Endothelial cell of umbilical vein (primary cell): Measurements from ENCODE around the gene EMP2. TPM values are rescaled to one million over a fixed set of nuclear protein-coding genes. Genes with fewer than 3 reads are reported as not detected.

ENCODE experiments used
- BruUV-seq: library from RNA; stranded (reverse); fragments of 400-500 nt; replicated peaks from 2 replicates; lab custom pipeline; 2021; lab: Mats Ljungman, UMichigan
- CTCF ChIA-PET: fragments of 300-600, 350-600 bp; sonication (Branson Sonifier 250); formaldehyde crosslinking; loops from one replicate; lab custom pipeline; 2021; ENCODE audit warnings: antibody characterized with exemption, inconsistent platforms; lab: Charles Lee
- POLR2A ChIA-PET: fragments of 300-600, 350-600 bp; sonication (Branson Sonifier 250); formaldehyde crosslinking; loops from one replicate; lab custom pipeline; 2021; ENCODE audit warnings: antibody characterized with exemption, inconsistent platforms; lab: Charles Lee
- DNase-seq: peaks from one replicate; pipeline ENCODE4 v3.0.0-alpha.2; 2011; ENCODE audit warnings: low read depth, low spot score
- FAIRE-seq: peaks from 2 replicates; lab custom pipeline; 2011; peaks lifted over from hg19 to GRCh38; lab: Jason Lieb, UNC
- H2AFZ ChIP-seq: 2 replicates; pipeline ENCODE4 v1.6.0; 2012; ENCODE audit warnings: low read depth, low read length, control low read depth, inconsistent platforms
- H3K27ac ChIP-seq: 2 replicates; pipeline ENCODE4 v1.5.1; 2011; ENCODE audit warnings: low read depth, mild to moderate bottlenecking, control low read depth, low read length, moderate library complexity; ENCODE audit not compliant: insufficient read depth
- H3K27me3 ChIP-seq, 2 experiments: 2 replicates each; pipeline versions ENCODE4 v1.6.0 to v1.6.1; 2011; ENCODE audit warnings: low read length in 2 of 2, mixed read lengths in 1 of 2; ENCODE audit not compliant: control insufficient read depth in 2 of 2, insufficient read depth in 2 of 2
- H3K36me3 ChIP-seq, 2 experiments: 2 replicates in 1 of 2; 3 replicates in 1 of 2; pipeline ENCODE4 v1.5.1; 2011; ENCODE audit warnings: low read length in 2 of 2, mild to moderate bottlenecking in 1 of 2, moderate library complexity in 1 of 2; ENCODE audit not compliant: control insufficient read depth in 2 of 2, insufficient read depth in 2 of 2; ENCODE audit errors: extremely low read depth in 1 of 2
- H3K4me1 ChIP-seq: 3 replicates; pipeline ENCODE4 v1.5.1; 2011; ENCODE audit warnings: mild to moderate bottlenecking, low read length; ENCODE audit not compliant: control insufficient read depth, insufficient read depth; ENCODE audit errors: extremely low read depth
- H3K4me2 ChIP-seq: 2 replicates; pipeline ENCODE4 v1.6.1; 2011; ENCODE audit warnings: low read length, control low read depth, mixed read lengths; ENCODE audit not compliant: insufficient read depth
- H3K4me3 ChIP-seq, 3 experiments: fragments of 200-600 bp in 1 of 3; sonication (generic), shearing (Covaris generic) in 1 of 3; replicated peaks in 1 of 3; 2 replicates each; pipeline ENCODE4 v1.5.1; 2011 to 2016; ENCODE audit warnings: control low read depth in 3 of 3, low read length in 3 of 3, mild to moderate bottlenecking in 2 of 3, inconsistent platforms in 1 of 3, low read depth in 1 of 3, moderate library complexity in 1 of 3; ENCODE audit not compliant: insufficient read depth in 1 of 3
- H3K79me2 ChIP-seq: 2 replicates; pipeline ENCODE4 v1.6.0; 2012; ENCODE audit warnings: low read length, inconsistent platforms; ENCODE audit not compliant: control insufficient read depth, insufficient read depth
- H3K9ac ChIP-seq: replicated peaks from 2 replicates; pipeline ENCODE3; 2011; ENCODE audit warnings: low read length, control low read depth; ENCODE audit not compliant: insufficient read depth; ENCODE audit errors: extremely low read depth
- H3K9me1 ChIP-seq: replicated peaks from 3 replicates; pipeline ENCODE4 v1.6.0; 2011; ENCODE audit warnings: mild to moderate bottlenecking, low read length; ENCODE audit not compliant: control insufficient read depth, insufficient read depth; ENCODE audit errors: extremely low read depth
- H3K9me3 ChIP-seq: replicated peaks from 2 replicates; pipeline ENCODE4 v1.5.1; 2012; ENCODE audit warnings: low read length, inconsistent platforms; ENCODE audit not compliant: control insufficient read depth, insufficient read depth
- H4K20me1 ChIP-seq: replicated peaks from 2 replicates; pipeline ENCODE3; 2011; ENCODE audit warnings: mild to moderate bottlenecking, low read length; ENCODE audit not compliant: control insufficient read depth, insufficient read depth; ENCODE audit errors: extremely low read depth
- CTCF ChIP-seq, 2 donors: IDR thresholded peaks; 1 replicate in 1 of 2; 2 replicates in 1 of 2; pipeline ENCODE4 v1.5.1; 2011; ENCODE audit warnings: low read length in 2 of 2, mild to moderate bottlenecking in 2 of 2, moderate library complexity in 2 of 2, control low read depth in 1 of 2, inconsistent platforms in 1 of 2, low read depth in 1 of 2; ENCODE audit not compliant: insufficient read depth in 1 of 2; ENCODE audit errors: extremely low read depth in 1 of 2
- EZH2 ChIP-seq: IDR thresholded peaks from 2 replicates; pipeline ENCODE4 v1.6.1; 2012; ENCODE audit warnings: borderline replicate concordance, low read depth, mild to moderate bottlenecking, moderate library complexity, low read length, inconsistent platforms; ENCODE audit not compliant: severe bottlenecking
- FOS ChIP-seq: IDR thresholded peaks from 2 replicates; pipeline ENCODE4 v1.6.1; 2011; ENCODE audit warnings: mild to moderate bottlenecking, low read length, moderate library complexity, borderline replicate concordance; ENCODE audit not compliant: insufficient read depth
- GATA2 ChIP-seq: IDR thresholded peaks from 2 replicates; pipeline ENCODE4 v1.7.0; 2011; ENCODE audit warnings: low read depth, mild to moderate bottlenecking, moderate library complexity, mixed read lengths, low read length; ENCODE audit not compliant: insufficient read length, insufficient read depth
- JUN ChIP-seq: IDR thresholded peaks from 2 replicates; pipeline ENCODE4 v1.6.1; 2011; ENCODE audit warnings: borderline replicate concordance, low read depth; ENCODE audit not compliant: insufficient read length, insufficient read depth
- MAX ChIP-seq: IDR thresholded peaks from 2 replicates; pipeline ENCODE4 v1.6.1; 2011; ENCODE audit not compliant: insufficient read depth, insufficient read length
- MYC ChIP-seq: IDR thresholded peaks from one replicate; pipeline ENCODE4 v1.6.1; 2011; ENCODE audit warnings: mild to moderate bottlenecking, low read depth, low read length
- POLR2A ChIP-seq: IDR thresholded peaks from 2 replicates; pipeline ENCODE4 v1.6.1; 2012; ENCODE audit warnings: low read depth, mild to moderate bottlenecking, control low read depth, low read length
- POLR2AphosphoS5 ChIP-seq: IDR thresholded peaks from 2 replicates; pipeline ENCODE4 v1.6.1; 2012; ENCODE audit warnings: low read depth, mild to moderate bottlenecking, control low read depth, low read length, moderate library complexity; ENCODE audit not compliant: insufficient read depth
- dilution Hi-C: fragments of 300-500 bp; cut with MboI; formaldehyde crosslinking; loops from one replicate; pipeline ENCODE4 v1.15.0; 2019; ENCODE audit warnings: low sequenced_read_pairs; ENCODE audit not compliant: extremely low pct_ligation_motif_present
- intact Hi-C: fragments of 100-400 bp; cut with micrococcal nuclease; formaldehyde crosslinking; loops from one replicate; pipeline ENCODE4 v1.10.0; 2022
- polyA plus RNA-seq, 4 experiments: library from polyadenylated mRNA; depleted of rRNA in 3 of 4; stranded (reverse) in 3 of 4; unstranded in 1 of 4; fragments of >200 nt; gene quantifications; 2 replicates each; pipeline versions ENCODE4 v1.2.1 to v1.2.3, GENCODE V29; 2011 to 2012; ENCODE audit warnings: missing spikeins in 1 of 4
- total RNA-seq: library from RNA; stranded (reverse); gene quantifications from 2 replicates; pipeline ENCODE4 v1.2.3, GENCODE V29; 2021

EMP2 gene
- total and polyA plus RNA-seq, 2 donors (not counting 3 experiments of a cell fraction or from before 2014, with no cell fraction given), result 19.0 to 25.5 TPM

- Histone ChIP-seq H3K79me2 (no peaks in the 10 kb centered on the region), H3K9me1 (no peaks in the 10 kb centered on the region), H4K20me1 (no peaks in the 10 kb centered on the region), H3K4me1 (no peaks in the 10 kb centered on the region), H3K4me3 (no peak overlapping the region), H3K9me3 (no peaks in the 10 kb centered on the region), H2AFZ (no peak overlapping the region), H3K4me2 (no peak overlapping the region), H3K9ac (no peak overlapping the region), H3K36me3 (no peaks in the 10 kb centered on the region), H3K27me3 (peaks cover 0 to 3% of the 10 kb centered on the region in 2 experiments), H3K27ac (no peak overlapping the region)
- TF ChIP-seq FOS (no peak), MYC (no peak)
- no TSS peak for BruUV-seq
- POLR2A ChIA-PET, result no interaction called here
- dilution Hi-C loops (no loop called here), intact Hi-C loops (no loop called here)
- FAIRE-seq (no peak), DNase-seq (no peak)
- CTCF ChIA-PET, result no interaction called here
These were observed 33.5 kb upstream of the EMP2 start for GRCh38 chr16:10613785-10614485.

- H3K4me3 ChIP-seq, result no peak overlapping the region
- FAIRE-seq (no peak), DNase-seq (no peak)
- no peak overlapping the region for H3K4me2 ChIP-seq
- POLR2A ChIA-PET, result no interaction called here
- dilution Hi-C loops (no loop called here), intact Hi-C loops (no loop called here)
- no peaks in the 10 kb centered on the region for H3K79me2 ChIP-seq
- no peaks in the 10 kb centered on the region for H3K9me3 ChIP-seq
- BruUV-seq, result no TSS peak
- no peaks in the 10 kb centered on the region for H3K36me3 ChIP-seq
- H2AFZ ChIP-seq, result no peak overlapping the region
- no peak for TF ChIP-seq FOS
- TF ChIP-seq MAX, result no peak
- no peak for TF ChIP-seq EZH2
- no peak for TF ChIP-seq MYC
- no peak for TF ChIP-seq JUN
- TF ChIP-seq GATA2, result no peak
- no peak for TF ChIP-seq CTCF (IDR thresholded peaks at IDR 0.05; ENCODE audit: extremely low read depth in 1 of 2, insufficient read depth in 1 of 2, low read depth in 1 of 2, low read length in 2 of 2)
- no peak for TF ChIP-seq POLR2AphosphoS5
- TF ChIP-seq POLR2A, result no peak
- no peaks in the 10 kb centered on the region for H4K20me1 ChIP-seq
- CTCF ChIA-PET, result no interaction called here
- H3K4me1 ChIP-seq, result no peaks in the 10 kb centered on the region
- no peak overlapping the region for H3K9ac ChIP-seq
- peaks cover 0 to under 1% of the 10 kb centered on the region in 2 experiments for H3K27me3 ChIP-seq
- H3K9me1 ChIP-seq, result no peaks in the 10 kb centered on the region
- H3K27ac ChIP-seq, result no peak overlapping the region
These were observed 32.3 kb upstream of the EMP2 start for GRCh38 chr16:10612649-10613179.
